Measurements from ENCODE around the gene PTGIS.

The PTGIS gene

DNA sequence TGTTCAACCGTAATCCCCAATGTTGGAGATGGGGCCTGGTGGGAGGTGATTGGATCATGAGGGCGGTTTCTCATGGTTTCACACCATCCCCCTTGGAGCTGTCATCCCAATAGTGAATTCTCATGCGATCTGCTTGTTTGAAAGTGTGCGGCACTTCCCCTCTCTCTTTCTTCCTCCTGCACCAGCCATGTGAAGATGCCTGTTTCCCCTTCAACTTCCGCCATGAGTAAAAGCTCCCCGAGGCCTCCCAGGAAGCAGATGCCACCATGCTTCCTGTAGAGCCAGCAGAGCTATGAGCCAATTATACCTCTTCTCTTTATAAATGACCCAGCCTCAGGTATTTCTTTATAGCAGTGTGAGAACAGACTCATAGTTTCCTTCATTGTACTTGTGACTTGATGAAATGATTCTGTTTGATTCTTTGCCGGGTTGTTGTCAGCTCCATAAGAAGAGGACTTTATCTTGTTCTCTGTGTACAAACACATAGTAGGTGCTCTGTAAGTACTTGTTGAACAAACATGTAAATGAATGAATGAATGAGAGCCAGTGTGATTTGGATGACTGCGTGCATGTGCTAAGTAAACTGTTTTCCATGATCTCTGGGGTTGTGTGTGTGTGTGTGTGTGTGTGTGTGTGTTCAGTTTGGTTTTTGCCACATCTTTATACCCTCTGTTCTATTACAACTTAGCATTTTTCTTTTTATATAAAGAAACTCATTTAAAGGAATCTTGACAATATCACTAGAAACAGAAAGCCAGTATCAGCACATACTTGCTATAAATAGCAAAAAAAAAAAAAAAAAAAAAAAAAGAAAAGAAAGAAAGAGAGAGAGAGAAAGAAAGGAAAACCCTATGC, 22.5 kb upstream of the PTGIS start:
- Mint-ChIP-seq H3K27ac (peak overlapping the region; percentile 97), H3K9me3 (peaks cover 16% of the 10 kb centered on the region), H3K36me3 (ENCODE audit: low read depth) (peaks cover 40% of the 10 kb centered on the region), H3K4me3 (peak overlapping the region; percentile 85), H3K4me1 (ENCODE audit: low read depth) (peaks cover 67% of the 10 kb centered on the region), H3K27me3 (ENCODE audit: low read depth) (no peaks in the 10 kb centered on the region)
- peak; percentile 24 for DNase-seq (ENCODE audit: low spot score)

DNA sequence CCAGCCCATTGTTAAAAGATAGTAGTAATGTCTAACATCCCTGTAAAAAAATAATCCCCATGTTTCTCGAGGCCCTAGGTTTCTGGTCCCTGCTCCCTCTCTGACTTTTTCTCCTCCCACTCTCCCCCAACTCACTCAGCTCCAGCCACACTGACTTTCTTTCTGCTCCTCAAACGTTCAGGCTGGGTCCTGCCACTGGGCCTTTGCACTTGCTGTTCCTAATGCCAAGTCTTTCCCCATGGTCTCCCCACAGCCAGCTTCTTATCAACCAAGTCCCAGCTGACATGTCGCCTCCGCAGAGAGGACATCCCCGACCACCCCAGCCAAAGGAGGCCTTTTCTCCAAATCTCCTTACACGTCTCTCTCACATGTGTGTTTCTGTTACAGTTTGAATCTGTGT, 21.8 kb upstream of the PTGIS start:
- DNase-seq (ENCODE audit: low spot score): no peak
- Mint-ChIP-seq H3K4me3 (peak overlapping the region; percentile 63), H3K27ac (peak overlapping the region; percentile 97), H3K27me3 (ENCODE audit: low read depth) (no peaks in the 10 kb centered on the region), H3K4me1 (ENCODE audit: low read depth) (peaks cover 65% of the 10 kb centered on the region), H3K36me3 (ENCODE audit: low read depth) (peaks cover 36% of the 10 kb centered on the region), H3K9me3 (peaks cover 16% of the 10 kb centered on the region)

DNA sequence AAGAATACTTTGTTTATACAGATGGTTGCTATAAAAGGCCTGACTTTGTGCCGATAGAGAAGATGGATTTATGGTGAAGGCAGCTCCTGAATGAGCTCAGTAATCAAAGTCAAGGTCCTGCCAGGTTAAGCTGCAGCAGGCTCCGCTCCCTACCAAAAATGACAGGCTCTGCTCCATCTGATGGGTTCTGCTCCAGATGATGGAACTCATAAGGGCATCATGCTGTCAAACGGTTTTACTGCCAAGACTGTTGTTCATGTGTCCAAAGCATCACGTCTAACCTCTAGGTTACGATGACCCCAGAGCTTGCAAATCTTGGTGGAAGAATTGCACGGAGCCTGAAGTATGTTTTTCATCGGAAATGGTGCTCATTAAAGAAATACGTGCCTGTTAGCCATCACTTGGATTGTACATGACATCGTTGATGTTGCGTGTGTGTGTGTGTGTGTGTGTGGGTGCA, 19.2 kb upstream of the PTGIS start:
- no peak for DNase-seq (ENCODE audit: low spot score)
- Mint-ChIP-seq H3K27me3 (ENCODE audit: low read depth) (no peaks in the 10 kb centered on the region), H3K4me3 (no peak overlapping the region), H3K27ac (no peak overlapping the region), H3K36me3 (ENCODE audit: low read depth) (peaks cover 47% of the 10 kb centered on the region), H3K4me1 (ENCODE audit: low read depth) (peaks cover 58% of the 10 kb centered on the region), H3K9me3 (peaks cover 18% of the 10 kb centered on the region)

DNA sequence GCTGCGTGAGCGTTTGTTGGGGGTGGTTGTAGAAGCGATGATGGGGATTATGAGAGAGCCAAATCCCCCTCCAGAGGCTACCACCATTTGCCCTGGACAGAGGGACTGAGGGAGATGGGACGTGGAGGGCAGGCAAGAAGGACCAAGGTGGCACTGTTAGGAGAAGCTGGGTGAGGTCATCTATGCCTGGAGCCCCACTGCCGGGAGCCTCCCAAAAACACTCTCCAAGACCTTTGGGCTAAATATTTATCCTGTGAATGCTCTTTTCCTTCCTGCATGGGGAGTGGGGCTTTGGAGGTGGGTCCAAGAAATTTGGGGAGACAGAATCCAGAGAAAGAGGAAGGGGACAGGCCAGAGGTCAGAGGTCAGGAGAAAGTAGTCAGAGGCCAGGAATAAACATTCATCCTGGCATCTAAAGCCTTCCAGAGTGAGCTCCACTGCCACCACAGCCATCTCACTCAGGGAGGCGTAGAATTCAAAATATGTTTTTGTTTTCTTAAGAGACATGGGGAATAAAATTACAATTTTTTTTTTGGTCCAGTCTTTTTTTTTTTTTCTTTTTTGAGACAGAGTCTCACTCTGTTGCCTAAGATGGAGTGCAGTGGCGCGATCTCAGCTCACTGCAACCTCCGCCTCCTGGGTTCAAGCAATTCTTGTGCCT, 17.8 kb upstream of the PTGIS start:
- peaks cover 14% of the 10 kb centered on the region for H3K9me3 Mint-ChIP-seq
- H3K27ac Mint-ChIP-seq: peak overlapping the region; percentile 54
- no peaks in the 10 kb centered on the region for H3K27me3 Mint-ChIP-seq (ENCODE audit: low read depth)
- no peak overlapping the region for H3K4me3 Mint-ChIP-seq
- H3K4me1 Mint-ChIP-seq (ENCODE audit: low read depth): peaks cover 53% of the 10 kb centered on the region
- H3K36me3 Mint-ChIP-seq (ENCODE audit: low read depth): peaks cover 41% of the 10 kb centered on the region
- no peak for DNase-seq (ENCODE audit: low spot score)

DNA sequence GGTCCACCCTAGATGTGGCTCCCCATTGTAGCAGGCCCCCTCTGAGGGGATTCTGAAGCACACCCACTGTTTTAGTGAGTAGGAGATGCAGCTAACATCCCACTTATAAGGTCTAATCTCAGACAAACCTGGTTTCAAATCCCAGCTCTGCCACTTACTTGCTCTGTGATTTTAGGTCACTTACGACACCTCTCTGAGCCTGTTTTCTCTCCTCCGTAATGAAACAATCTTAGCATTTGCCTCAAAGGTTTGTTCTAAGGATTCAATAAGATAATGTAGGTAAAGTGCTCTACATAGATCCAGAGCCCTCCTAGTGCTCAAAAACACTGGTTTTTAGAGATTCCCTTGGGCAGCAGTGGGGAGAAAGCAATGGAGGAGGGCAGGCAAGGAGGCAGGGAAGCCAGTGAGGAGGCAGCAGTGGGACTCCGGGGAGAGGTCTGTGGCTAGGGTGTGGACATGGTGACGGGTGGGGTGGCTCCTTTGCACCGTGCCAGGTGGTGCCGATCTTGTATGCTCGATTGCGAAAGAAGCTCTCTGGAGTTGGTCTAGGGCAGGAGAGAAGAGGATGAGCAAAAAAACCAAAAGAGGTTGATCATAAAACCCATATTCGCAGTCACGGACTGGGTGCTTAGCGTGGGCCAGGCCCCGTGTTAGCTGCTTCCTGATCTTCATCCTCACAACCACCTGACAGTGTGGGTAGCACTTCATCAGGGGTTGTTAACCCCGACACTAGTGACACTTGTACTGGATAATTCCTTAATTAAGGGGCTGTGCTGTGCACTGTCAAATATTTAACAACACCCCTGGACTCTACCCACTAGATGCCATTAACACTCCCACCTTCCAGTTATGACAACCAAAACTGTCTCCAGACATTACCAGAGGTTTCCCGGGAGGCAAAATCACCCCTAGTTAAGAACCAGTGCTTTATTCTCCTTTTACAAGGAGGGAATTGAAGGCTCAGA, 16.8 kb upstream of the PTGIS start:
- no peak overlapping the region for H3K4me3 Mint-ChIP-seq
- H3K9me3 Mint-ChIP-seq: peaks cover 7% of the 10 kb centered on the region
- H3K27me3 Mint-ChIP-seq (ENCODE audit: low read depth): no peaks in the 10 kb centered on the region
- peaks cover 32% of the 10 kb centered on the region for H3K36me3 Mint-ChIP-seq (ENCODE audit: low read depth)
- H3K27ac Mint-ChIP-seq: peak overlapping the region; percentile 67
- peaks cover 49% of the 10 kb centered on the region for H3K4me1 Mint-ChIP-seq (ENCODE audit: low read depth)
- DNase-seq (ENCODE audit: low spot score): no peak

DNA sequence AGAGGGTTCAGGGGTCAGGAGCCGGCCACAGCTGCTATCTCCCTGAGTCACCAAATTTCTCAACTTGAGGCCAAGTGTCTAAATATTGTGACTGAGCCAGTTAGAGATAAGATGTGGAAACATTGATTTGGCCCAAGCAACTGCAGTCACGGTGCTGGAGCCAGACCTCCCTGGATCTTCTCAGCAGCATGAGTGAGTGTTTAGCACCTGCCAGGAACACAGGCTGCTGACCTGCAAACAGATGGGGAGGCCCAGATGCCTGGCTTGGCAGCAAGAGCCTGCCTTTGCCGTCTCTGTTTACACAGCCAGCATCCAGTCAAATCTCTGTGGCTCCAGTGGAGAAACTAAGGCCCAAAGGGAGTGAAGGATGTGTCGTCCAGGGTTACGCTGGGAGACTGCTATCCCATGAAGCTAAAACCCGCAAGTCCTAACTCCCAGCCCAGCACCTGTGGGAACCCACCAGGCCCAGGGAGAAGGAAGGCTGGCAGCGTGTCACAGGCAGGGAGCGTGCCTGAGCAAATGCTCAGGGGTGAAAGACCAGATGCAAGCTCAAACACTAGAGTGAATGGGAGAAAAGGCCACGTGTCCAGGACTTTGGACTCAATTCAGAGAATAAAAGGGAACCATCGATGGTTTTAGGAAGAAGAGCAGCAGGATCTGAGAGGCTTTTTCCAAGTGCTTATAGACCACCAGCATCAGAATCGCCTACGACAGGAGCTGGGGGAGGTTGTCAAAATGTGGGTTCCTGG, 15.9 kb upstream of the PTGIS start:
- Mint-ChIP-seq H3K4me1 (ENCODE audit: low read depth) (peaks cover 52% of the 10 kb centered on the region), H3K27ac (peak overlapping the region; percentile 40), H3K9me3 (peaks cover 6% of the 10 kb centered on the region), H3K27me3 (ENCODE audit: low read depth) (no peaks in the 10 kb centered on the region), H3K36me3 (ENCODE audit: low read depth) (peaks cover 28% of the 10 kb centered on the region), H3K4me3 (no peak overlapping the region)
- no peak for DNase-seq (ENCODE audit: low spot score)

DNA sequence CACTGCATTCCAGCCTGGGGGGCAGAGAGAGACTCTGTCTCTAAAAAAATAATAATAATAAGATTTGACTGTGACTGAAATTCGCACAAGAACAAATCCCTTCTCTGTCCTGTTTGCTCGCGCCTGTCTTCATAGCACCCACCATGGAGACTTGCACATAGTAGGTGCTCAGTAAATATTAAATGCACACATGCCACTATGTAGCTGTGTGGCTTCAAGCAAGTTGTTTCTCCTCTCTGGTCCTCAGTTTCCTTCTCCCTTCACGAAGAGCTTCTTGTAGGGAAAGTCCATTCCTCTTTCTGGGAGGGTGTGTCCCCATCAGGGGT, 15.4 kb upstream of the PTGIS start:
- Mint-ChIP-seq H3K36me3 (ENCODE audit: low read depth) (peaks cover 24% of the 10 kb centered on the region), H3K27me3 (ENCODE audit: low read depth) (no peaks in the 10 kb centered on the region), H3K27ac (peak overlapping the region; percentile 40), H3K4me1 (ENCODE audit: low read depth) (peaks cover 51% of the 10 kb centered on the region), H3K9me3 (peaks cover 6% of the 10 kb centered on the region), H3K4me3 (no peak overlapping the region)
- no peak for DNase-seq (ENCODE audit: low spot score)

DNA sequence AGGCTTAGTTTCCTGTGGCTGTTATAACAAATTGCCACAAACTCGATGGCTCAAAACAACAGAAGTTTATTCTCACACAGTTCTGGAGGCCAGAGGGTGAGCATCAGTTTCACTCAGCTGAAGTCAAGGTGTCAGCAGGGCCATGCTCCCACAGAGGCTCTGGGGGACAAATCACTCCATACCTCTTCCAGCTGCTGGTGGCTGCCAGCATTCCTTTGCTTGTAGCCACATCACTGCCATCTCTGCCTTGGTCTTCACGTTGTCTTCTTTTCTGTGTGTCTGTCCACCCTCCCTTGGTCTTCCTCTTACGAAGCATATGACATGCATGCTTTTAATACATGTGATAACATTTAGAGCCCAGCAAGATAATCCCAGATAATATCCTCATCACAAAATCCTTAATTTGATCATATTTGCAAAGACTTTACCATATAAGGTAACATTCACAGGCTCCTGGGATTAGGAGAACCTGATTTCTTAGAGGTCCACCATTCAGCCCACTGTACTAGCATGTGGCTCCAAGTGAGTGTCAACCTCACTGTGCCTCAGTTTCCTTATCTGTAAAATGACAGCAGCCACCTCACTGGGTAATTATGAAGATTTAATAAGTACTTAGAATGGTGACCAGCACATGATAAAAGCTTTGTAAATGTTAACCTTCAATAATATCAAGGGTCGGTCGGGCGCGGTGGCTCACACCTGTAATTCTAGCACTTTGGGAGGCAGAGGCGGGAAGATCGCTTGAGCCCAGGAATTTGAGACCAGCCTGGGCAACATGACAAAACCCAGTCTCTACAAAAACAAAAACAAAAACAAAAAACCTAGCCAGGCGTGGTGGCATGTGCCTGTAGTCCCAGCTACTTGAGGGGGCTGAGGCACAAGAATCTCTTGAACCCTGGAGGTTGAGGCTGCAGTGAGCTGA, 14.7 kb upstream of the PTGIS start:
- H3K9me3 Mint-ChIP-seq: peaks cover 6% of the 10 kb centered on the region
- H3K4me1 Mint-ChIP-seq (ENCODE audit: low read depth): peaks cover 54% of the 10 kb centered on the region
- DNase-seq (ENCODE audit: low spot score): no peak
- H3K36me3 Mint-ChIP-seq (ENCODE audit: low read depth): peaks cover 26% of the 10 kb centered on the region
- no peak overlapping the region for H3K27ac Mint-ChIP-seq
- no peak overlapping the region for H3K4me3 Mint-ChIP-seq
- H3K27me3 Mint-ChIP-seq (ENCODE audit: low read depth): no peaks in the 10 kb centered on the region

DNA sequence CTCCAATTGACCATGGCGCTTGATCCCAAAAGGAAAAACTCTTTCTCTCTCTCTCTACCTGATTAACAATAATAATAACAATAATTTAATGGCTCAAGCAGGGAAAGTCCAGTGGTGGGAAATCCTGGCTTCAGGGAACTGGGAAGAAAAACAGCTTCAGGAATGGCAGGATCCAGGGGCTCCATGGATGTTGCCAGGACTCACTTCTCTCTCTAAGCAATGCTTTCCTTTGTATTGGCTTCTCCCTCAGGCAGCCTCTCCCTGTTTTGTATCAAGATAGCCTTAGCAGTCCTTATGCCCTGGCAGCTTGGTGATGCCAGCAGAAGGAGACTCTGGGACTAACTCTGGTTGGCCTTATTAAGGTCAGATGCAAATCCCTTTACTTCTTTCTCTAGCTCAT, 13.5 kb upstream of the PTGIS start:
- Mint-ChIP-seq H3K27ac (no peak overlapping the region), H3K4me1 (ENCODE audit: low read depth) (peaks cover 59% of the 10 kb centered on the region), H3K27me3 (ENCODE audit: low read depth) (no peaks in the 10 kb centered on the region), H3K9me3 (peaks cover 8% of the 10 kb centered on the region), H3K4me3 (no peak overlapping the region), H3K36me3 (ENCODE audit: low read depth) (peaks cover 32% of the 10 kb centered on the region)
- no peak for DNase-seq (ENCODE audit: low spot score)

DNA sequence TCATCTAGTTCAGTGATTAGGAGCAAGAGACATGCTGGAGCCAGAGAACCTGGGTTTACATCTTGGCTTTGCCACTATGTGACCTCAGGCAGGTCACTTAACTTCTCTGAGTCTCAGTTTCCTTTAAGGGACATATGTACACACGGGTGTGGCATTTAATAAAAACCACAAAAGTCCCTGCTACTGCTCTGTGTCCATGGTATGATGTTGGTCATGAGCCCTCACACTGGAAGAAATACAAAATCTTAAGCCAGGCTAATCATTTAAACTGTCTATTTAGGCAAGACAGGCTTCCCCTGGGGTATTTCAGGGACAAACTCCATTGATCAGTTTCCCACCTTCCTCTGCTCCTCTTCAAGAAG, 12.9 kb upstream of the PTGIS start:
- peaks cover 35% of the 10 kb centered on the region for H3K36me3 Mint-ChIP-seq (ENCODE audit: low read depth)
- H3K4me1 Mint-ChIP-seq (ENCODE audit: low read depth): peaks cover 65% of the 10 kb centered on the region
- no peak overlapping the region for H3K27ac Mint-ChIP-seq
- H3K4me3 Mint-ChIP-seq: no peak overlapping the region
- no peak for DNase-seq (ENCODE audit: low spot score)
- peaks cover 14% of the 10 kb centered on the region for H3K9me3 Mint-ChIP-seq
- no peaks in the 10 kb centered on the region for H3K27me3 Mint-ChIP-seq (ENCODE audit: low read depth)

DNA sequence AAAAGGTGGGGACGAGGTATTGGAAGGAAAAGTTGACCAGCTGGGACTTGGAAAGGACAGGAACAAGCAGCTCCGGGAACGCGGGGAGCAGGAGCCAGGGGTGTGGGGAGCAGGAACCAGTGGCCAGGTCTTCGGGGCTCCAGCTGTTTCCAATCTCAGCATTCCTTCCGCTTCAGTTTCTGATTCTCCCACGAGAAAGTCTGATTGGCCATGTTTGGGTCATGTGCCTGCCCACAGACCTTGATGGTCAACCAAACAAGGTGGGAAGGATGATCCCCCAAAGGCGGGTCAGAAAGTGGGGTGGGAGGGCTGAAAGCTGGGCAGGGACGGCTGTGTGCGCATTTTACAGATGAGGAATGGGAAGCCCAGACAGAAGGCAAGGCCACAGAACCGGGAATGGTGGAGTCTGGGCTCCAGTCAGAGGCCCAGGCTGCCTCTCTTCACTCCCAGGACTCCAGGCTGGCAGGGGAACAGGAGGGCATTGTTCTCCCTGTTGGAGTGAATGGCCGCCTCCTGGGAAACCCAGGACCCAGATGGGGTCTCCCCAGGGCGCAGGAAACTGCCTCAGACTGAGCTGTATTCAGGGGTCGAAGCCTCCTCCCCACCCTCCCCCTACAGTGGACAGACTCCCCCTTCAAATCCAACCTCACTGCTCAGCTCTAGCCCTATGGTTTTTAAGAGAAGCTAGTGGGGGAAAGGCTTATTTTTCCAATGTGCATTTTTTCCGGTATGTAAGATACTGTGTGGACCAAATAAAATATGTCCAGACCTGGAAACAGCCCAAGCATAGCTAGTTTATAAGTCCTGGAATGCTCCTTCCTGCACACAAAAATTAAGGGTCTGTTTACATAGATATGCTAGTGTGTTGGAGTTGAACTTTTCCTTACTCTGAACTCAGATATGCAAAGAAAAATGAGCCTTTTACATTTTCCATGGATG, 12.2 kb upstream of the PTGIS start:
- Mint-ChIP-seq H3K4me3 (no peak overlapping the region), H3K27me3 (ENCODE audit: low read depth) (no peaks in the 10 kb centered on the region), H3K4me1 (ENCODE audit: low read depth) (peaks cover 60% of the 10 kb centered on the region), H3K9me3 (peaks cover 14% of the 10 kb centered on the region), H3K36me3 (ENCODE audit: low read depth) (peaks cover 31% of the 10 kb centered on the region), H3K27ac (peak overlapping the region; percentile 52)
- no peak for DNase-seq (ENCODE audit: low spot score)

DNA sequence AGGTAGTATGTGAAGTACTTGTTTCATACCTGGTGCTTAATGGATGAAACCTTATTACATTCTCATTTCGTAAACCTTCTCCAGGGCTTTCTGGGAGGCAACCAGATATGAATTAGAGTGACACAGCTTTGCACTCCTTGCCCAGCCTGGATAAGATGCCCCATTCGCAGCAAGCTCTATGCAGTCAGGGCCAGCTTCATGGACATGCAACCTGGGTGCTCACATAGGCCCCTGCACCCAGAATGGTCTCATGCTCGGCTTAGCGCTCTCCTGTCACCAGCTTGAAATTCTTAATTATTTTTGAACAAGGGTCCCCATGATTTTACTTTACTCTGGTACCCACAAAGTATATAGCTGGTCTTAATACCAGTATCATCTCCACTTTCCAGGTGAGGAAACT, 11.3 kb upstream of the PTGIS start:
- peaks cover 14% of the 10 kb centered on the region for H3K9me3 Mint-ChIP-seq
- no peak for DNase-seq (ENCODE audit: low spot score)
- H3K36me3 Mint-ChIP-seq (ENCODE audit: low read depth): peaks cover 25% of the 10 kb centered on the region
- H3K4me1 Mint-ChIP-seq (ENCODE audit: low read depth): peaks cover 55% of the 10 kb centered on the region
- no peaks in the 10 kb centered on the region for H3K27me3 Mint-ChIP-seq (ENCODE audit: low read depth)
- H3K27ac Mint-ChIP-seq: no peak overlapping the region
- H3K4me3 Mint-ChIP-seq: no peak overlapping the region
